ENCODE data around the gene INHBA.

GRCh38 chr7:41641665-41642014, 61.2 kb downstream of the INHBA start:
- TF ChIP-seq EZH2 (IDR thresholded peaks at IDR 0.05), result no peak
- no peak for TF ChIP-seq POLR2AphosphoS5 (IDR thresholded peaks at IDR 0.05; ENCODE audit: borderline replicate concordance, low read depth, low read length)

Measured in SK-N-MC (cell line).